Fibroblast of skin of back (primary cell): Measurements from ENCODE around the gene NCF1. TPM values are rescaled to one million over a fixed set of nuclear protein-coding genes. Genes with fewer than 3 reads are reported as not detected.
"Not testable (repeated sequence)": the region's sequence is repeated elsewhere in the genome, so short reads cannot be mapped to it uniquely, and the experiment has no call there.

Experiments used
- DNase-seq: peaks from one replicate; pipeline ENCODE4 v3.0.0-alpha.2; 2013
- polyA plus RNA-seq, 2 experiments: library from polyadenylated mRNA; unstranded; fragments of 120-200 nt; gene quantifications; one replicate each; pipeline ENCODE4 v1.2.1, GENCODE V29; 2013; ENCODE audit not compliant: insufficient read length in 2 of 2

Gene NCF1
- polyA plus RNA-seq (2013, experiment 1 of 2; ENCODE audit: insufficient read length): 0.16 TPM
- polyA plus RNA-seq (2013, experiment 2 of 2; ENCODE audit: insufficient read length): not detected

- DNase-seq: not testable (repeated sequence)
These were observed at the start of gene NCF1 for GRCh38 chr7:74773760-74774750. NCF1 (plus strand) TSS chr7:74774011; CDS start chr7:74774032, 21 bp downstream.

- DNase-seq: no peak
These were observed 48.0 kb upstream of the NCF1 start for GRCh38 chr7:74725840-74726239.

GRCh38 chr7:74726309-74727101 lies 47.3 kb upstream of the NCF1 start:
- DNase-seq: no peak

GRCh38 chr7:74728686-74729085 lies 45.1 kb upstream of the NCF1 start:
- not testable (repeated sequence) for DNase-seq

- DNase-seq: not testable (repeated sequence)
These were observed 43.6 kb upstream of the NCF1 start for GRCh38 chr7:74730186-74730585.

- not testable (repeated sequence) for DNase-seq
These were observed 33.7 kb upstream of the NCF1 start for GRCh38 chr7:74739974-74740703.

- not testable (repeated sequence) for DNase-seq
These were observed 29.8 kb upstream of the NCF1 start for GRCh38 chr7:74743936-74744557.

- DNase-seq: not testable (repeated sequence)
These were observed 19.8 kb upstream of the NCF1 start for GRCh38 chr7:74753921-74754482.

- not testable (repeated sequence) for DNase-seq
These were observed 17.1 kb upstream of the NCF1 start for GRCh38 chr7:74756673-74757072.

- not testable (repeated sequence) for DNase-seq
These were observed 15.5 kb upstream of the NCF1 start for GRCh38 chr7:74758268-74758667.

- not testable (repeated sequence) for DNase-seq
These were observed 14.8 kb upstream of the NCF1 start for GRCh38 chr7:74758982-74759381.

- DNase-seq: not testable (repeated sequence)
These were observed 8.4 kb upstream of the NCF1 start for GRCh38 chr7:74765205-74765918.

- DNase-seq: not testable (repeated sequence)
These were observed 7.3 kb upstream of the NCF1 start for GRCh38 chr7:74766509-74766908.

GRCh38 chr7:74766991-74767390 lies 6.8 kb upstream of the NCF1 start:
- not testable (repeated sequence) for DNase-seq

- not testable (repeated sequence) for DNase-seq
These were observed 3.7 kb upstream of the NCF1 start for GRCh38 chr7:74770062-74770461.

- not testable (repeated sequence) for DNase-seq
These were observed 1.7 kb upstream of the NCF1 start for GRCh38 chr7:74772093-74772492.

- not testable (repeated sequence) for DNase-seq
These were observed 1.3 kb downstream of the NCF1 start for GRCh38 chr7:74775111-74775510.

- not testable (repeated sequence) for DNase-seq
These were observed 5.2 kb downstream of the NCF1 start for GRCh38 chr7:74779053-74779452.

GRCh38 chr7:74781746-74782145 lies 7.9 kb downstream of the NCF1 start:
- DNase-seq: not testable (repeated sequence)

GRCh38 chr7:74783595-74783994 lies 9.8 kb downstream of the NCF1 start:
- DNase-seq: not testable (repeated sequence)
